Measurements from ENCODE around the gene ATP8A1. TPM values are rescaled to one million over a fixed set of nuclear protein-coding genes. Genes with fewer than 3 reads are reported as not detected.

ATP8A1 gene
- total RNA-seq, 1 experiment from 2014 or later: 14.3 TPM

DNA sequence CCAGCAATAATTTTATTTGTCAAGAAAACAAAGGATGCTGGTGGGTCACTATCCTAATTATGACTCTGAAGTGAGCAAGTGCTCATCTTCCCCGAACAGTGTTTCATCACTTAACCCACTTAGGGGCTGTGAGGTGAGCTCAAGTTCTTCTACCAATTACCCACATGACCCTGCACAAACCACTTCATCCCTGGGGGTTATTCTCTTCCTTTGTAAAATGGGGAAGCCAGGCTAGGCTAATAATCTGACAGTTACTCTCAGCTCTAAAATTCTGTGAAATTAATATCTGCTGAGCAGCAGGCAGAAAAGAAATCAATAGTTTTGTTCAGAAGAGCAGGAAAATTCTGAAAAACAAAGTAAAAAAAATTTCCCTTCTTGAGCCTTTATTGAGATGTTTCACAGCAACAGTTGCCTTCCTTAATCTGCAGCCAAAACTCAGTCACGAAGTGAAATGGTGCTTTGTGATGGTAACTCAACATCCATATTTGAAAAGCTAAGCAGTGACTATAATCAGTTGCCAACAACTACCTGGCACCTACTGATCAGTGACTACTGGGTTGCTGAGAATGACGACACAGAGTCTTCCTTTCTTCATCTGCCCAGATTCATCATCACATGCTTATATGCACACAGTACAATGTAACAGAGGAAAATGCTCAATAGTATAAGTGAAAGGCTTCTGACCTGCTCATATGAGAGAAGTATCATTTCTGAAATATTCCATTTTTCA, 24.1 kb downstream of the ATP8A1 start:
- CTCF ChIA-PET: no interaction called here
- no peak overlapping the region for H3K4me3 Mint-ChIP-seq

DNA sequence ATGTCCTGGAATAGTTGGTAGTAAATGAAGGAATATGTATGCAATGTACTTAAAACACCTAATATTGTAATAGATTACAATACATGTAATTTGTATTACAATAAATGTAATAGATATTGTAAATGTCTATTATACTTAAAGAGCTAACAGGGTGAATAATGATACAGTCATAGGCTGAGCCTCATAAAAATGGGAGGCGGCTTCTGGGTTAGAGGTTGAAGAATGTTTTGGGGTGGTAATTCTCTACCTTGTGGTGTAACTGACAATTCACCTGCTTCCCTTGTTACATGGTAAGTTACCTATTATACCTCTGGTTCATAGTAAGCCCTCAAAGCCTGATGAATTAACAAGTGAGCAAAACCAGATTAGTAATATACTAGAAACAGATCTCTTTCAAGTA, 26.0 kb downstream of the ATP8A1 start:
- TF ChIP-seq E2F5 (CRISPR knock-in tag; IDR thresholded peaks at IDR 0.05) (no peak), EMX1 (CRISPR knock-in tag; IDR thresholded peaks at IDR 0.05) (no peak), HMGA2 (CRISPR knock-in tag; IDR thresholded peaks at IDR 0.05) (no peak), PRDM15 (CRISPR knock-in tag; IDR thresholded peaks at IDR 0.05) (no peak), SOX15 (CRISPR knock-in tag; IDR thresholded peaks at IDR 0.05) (no peak), MAX (CRISPR knock-in tag; IDR thresholded peaks at IDR 0.05) (no peak), ZNF121 (CRISPR knock-in tag; IDR thresholded peaks at IDR 0.05) (no peak), SMAD4 (CRISPR knock-in tag; IDR thresholded peaks at IDR 0.05) (no peak)
- TF ChIP-seq, protein P1, sequence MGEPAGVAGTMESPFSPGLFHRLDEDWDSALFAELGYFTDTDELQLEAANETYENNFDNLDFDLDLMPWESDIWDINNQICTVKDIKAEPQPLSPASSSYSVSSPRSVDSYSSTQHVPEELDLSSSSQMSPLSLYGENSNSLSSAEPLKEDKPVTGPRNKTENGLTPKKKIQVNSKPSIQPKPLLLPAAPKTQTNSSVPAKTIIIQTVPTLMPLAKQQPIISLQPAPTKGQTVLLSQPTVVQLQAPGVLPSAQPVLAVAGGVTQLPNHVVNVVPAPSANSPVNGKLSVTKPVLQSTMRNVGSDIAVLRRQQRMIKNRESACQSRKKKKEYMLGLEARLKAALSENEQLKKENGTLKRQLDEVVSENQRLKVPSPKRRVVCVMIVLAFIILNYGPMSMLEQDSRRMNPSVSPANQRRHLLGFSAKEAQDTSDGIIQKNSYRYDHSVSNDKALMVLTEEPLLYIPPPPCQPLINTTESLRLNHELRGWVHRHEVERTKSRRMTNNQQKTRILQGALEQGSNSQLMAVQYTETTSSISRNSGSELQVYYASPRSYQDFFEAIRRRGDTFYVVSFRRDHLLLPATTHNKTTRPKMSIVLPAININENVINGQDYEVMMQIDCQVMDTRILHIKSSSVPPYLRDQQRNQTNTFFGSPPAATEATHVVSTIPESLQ (CRISPR knock-in tag; IDR thresholded peaks at IDR 0.05): no peak
- TF ChIP-seq, protein P2, sequence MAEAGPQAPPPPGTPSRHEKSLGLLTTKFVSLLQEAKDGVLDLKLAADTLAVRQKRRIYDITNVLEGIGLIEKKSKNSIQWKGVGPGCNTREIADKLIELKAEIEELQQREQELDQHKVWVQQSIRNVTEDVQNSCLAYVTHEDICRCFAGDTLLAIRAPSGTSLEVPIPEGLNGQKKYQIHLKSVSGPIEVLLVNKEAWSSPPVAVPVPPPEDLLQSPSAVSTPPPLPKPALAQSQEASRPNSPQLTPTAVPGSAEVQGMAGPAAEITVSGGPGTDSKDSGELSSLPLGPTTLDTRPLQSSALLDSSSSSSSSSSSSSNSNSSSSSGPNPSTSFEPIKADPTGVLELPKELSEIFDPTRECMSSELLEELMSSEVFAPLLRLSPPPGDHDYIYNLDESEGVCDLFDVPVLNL (CRISPR knock-in tag; IDR thresholded peaks at IDR 0.05; ENCODE audit: borderline replicate concordance, low read depth): no peak
- Mint-ChIP-seq H3K4me3 (no peak overlapping the region), H3K4me1 (peaks cover 9% of the 10 kb centered on the region), H3K27me3 (ENCODE audit: low read depth) (no peaks in the 10 kb centered on the region), H3K36me3 (no peaks in the 10 kb centered on the region), H3K27ac (no peak overlapping the region), H3K9me3 (no peaks in the 10 kb centered on the region)
- CTCF ChIA-PET: no interaction called here
- no peak for ATAC-seq
- no peak for DNase-seq (ENCODE audit: low spot score)
- POLR2A ChIA-PET: no interaction called here

More for the DNA sequence above, 24.1 kb downstream of the ATP8A1 start:
- no peak for ATAC-seq
- Mint-ChIP-seq H3K4me1 (peaks cover 14% of the 10 kb centered on the region), H3K9me3 (no peaks in the 10 kb centered on the region), H3K27ac (no peak overlapping the region), H3K27me3 (ENCODE audit: low read depth) (no peaks in the 10 kb centered on the region), H3K36me3 (no peaks in the 10 kb centered on the region)
- TF ChIP-seq ZNF423 (CRISPR knock-in tag; IDR thresholded peaks at IDR 0.05) (no peak), MAX (CRISPR knock-in tag; IDR thresholded peaks at IDR 0.05) (no peak), FOXJ3 (CRISPR knock-in tag; IDR thresholded peaks at IDR 0.05; ENCODE audit: borderline replicate concordance) (no peak), MXD4 (CRISPR knock-in tag; IDR thresholded peaks at IDR 0.05; ENCODE audit: borderline replicate concordance) (no peak), FOXP4 (CRISPR knock-in tag; IDR thresholded peaks at IDR 0.05) (no peak), NFYB (CRISPR knock-in tag; conservative IDR thresholded peaks at IDR 0.05; ENCODE audit: low read depth) (no peak), SMAD4 (CRISPR knock-in tag; IDR thresholded peaks at IDR 0.05) (no peak)
- TF ChIP-seq, protein P3, sequence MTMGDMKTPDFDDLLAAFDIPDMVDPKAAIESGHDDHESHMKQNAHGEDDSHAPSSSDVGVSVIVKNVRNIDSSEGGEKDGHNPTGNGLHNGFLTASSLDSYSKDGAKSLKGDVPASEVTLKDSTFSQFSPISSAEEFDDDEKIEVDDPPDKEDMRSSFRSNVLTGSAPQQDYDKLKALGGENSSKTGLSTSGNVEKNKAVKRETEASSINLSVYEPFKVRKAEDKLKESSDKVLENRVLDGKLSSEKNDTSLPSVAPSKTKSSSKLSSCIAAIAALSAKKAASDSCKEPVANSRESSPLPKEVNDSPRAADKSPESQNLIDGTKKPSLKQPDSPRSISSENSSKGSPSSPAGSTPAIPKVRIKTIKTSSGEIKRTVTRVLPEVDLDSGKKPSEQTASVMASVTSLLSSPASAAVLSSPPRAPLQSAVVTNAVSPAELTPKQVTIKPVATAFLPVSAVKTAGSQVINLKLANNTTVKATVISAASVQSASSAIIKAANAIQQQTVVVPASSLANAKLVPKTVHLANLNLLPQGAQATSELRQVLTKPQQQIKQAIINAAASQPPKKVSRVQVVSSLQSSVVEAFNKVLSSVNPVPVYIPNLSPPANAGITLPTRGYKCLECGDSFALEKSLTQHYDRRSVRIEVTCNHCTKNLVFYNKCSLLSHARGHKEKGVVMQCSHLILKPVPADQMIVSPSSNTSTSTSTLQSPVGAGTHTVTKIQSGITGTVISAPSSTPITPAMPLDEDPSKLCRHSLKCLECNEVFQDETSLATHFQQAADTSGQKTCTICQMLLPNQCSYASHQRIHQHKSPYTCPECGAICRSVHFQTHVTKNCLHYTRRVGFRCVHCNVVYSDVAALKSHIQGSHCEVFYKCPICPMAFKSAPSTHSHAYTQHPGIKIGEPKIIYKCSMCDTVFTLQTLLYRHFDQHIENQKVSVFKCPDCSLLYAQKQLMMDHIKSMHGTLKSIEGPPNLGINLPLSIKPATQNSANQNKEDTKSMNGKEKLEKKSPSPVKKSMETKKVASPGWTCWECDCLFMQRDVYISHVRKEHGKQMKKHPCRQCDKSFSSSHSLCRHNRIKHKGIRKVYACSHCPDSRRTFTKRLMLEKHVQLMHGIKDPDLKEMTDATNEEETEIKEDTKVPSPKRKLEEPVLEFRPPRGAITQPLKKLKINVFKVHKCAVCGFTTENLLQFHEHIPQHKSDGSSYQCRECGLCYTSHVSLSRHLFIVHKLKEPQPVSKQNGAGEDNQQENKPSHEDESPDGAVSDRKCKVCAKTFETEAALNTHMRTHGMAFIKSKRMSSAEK (CRISPR knock-in tag; IDR thresholded peaks at IDR 0.05; ENCODE audit: borderline replicate concordance): no peak
- no peak for DNase-seq (ENCODE audit: low spot score)
- POLR2A ChIA-PET: interaction anchor here (1.7 kb wide), 1 partner anchor 24 kb away, joined by 5 read pairs; the partner anchor contains the start of gene ATP8A1
